ENCODE measurements around the gene AGO1. TPM values are rescaled to one million over a fixed set of nuclear protein-coding genes. Genes with fewer than 3 reads are reported as not detected.
A peak's percentile ranks its signal among the peaks of the same experiment; 100 is the strongest.

The AGO1 gene
- total RNA-seq, 2 donors from 2014 or later = 31.8 to 52.0 TPM

GRCh38 chr1:35927472-35927871, 44.5 kb downstream of the AGO1 start:
- TF ChIP-seq POLR2AphosphoS5 (IDR thresholded peaks at IDR 0.05) = no peak
- no peak for TF ChIP-seq POLR2A (IDR thresholded peaks at IDR 0.05)
- no peak for TF ChIP-seq CTCF (IDR thresholded peaks at IDR 0.05)
- Histone ChIP-seq H3K4me1 (replicated peaks) (no peaks in the 10 kb centered on the region), H3K4me3 (no peak overlapping the region), H3K27me3 (replicated peaks; ENCODE audit: insufficient read depth) (no peaks in the 10 kb centered on the region), H3K27ac (no peak overlapping the region), H3K36me3 (no peaks in the 10 kb centered on the region), H3K9me3 (no peaks in the 10 kb centered on the region)
- 76% methylated on average over 3 of the region's 3 CpGs for WGBS
- no peak for DNase-seq (ENCODE audit: low spot score)
- intact Hi-C loops (cut with DNase I) = no loop called here

DNA sequence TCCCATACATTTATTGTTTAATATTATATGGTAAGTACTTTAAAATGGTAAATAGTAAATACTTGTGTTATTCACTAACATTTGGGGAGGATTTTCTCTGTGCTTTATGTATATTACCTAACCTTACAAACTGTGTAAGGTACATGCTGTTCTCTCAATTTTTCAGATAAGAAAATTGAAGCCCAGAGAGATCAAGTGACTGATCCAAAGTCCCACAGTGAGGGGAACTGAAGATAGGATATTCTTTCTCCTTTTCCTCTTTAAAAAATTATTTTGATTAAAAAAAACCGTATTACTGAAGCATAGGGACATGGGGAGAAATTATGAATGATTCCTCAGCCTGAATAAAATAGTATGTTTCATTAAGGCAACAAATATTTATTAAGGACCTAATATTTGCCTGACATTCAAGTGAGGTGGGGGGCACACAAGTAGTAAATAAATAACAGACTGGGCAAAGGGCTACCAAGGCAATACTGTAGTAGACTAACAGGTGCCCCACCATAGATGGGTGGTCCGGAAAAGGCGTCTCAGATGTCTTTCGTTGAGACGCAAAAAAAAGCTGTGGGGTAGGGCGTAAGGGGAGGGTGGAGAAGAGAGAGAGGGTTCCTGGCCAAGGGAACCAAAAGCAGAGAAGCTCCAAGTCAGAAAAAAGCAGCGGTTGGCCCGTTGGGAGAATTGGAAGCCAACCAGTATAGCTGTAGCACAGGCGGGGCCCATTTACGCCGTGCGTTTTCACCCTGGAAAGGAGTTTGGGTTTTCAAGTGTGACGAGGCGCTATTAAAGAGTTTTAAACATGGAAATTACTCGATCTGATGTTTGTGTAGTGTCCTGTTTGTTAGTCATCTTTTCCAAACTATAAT, 47.0 kb downstream of the AGO1 start:
- Histone ChIP-seq H3K27me3 (replicated peaks; ENCODE audit: insufficient read depth) (no peaks in the 10 kb centered on the region), H3K27ac (peak overlapping the region; percentile 97), H3K4me1 (replicated peaks) (no peaks in the 10 kb centered on the region), H3K4me3 (peak overlapping the region; percentile 79), H3K36me3 (no peaks in the 10 kb centered on the region), H3K9me3 (no peaks in the 10 kb centered on the region)
- WGBS = 1% methylated on average over 15 of the region's 15 CpGs
- DNase-seq (ENCODE audit: low spot score) = peak; percentile 32
- no peak for TF ChIP-seq CTCF (IDR thresholded peaks at IDR 0.05)
- TF ChIP-seq POLR2A (IDR thresholded peaks at IDR 0.05) = no peak
- no peak for TF ChIP-seq POLR2AphosphoS5 (IDR thresholded peaks at IDR 0.05)
- intact Hi-C loops (cut with DNase I) = loop anchor here (2.0 kb wide), 1 partner anchor 159 kb away; the partner anchor contains the start of gene ADPRS

DNA sequence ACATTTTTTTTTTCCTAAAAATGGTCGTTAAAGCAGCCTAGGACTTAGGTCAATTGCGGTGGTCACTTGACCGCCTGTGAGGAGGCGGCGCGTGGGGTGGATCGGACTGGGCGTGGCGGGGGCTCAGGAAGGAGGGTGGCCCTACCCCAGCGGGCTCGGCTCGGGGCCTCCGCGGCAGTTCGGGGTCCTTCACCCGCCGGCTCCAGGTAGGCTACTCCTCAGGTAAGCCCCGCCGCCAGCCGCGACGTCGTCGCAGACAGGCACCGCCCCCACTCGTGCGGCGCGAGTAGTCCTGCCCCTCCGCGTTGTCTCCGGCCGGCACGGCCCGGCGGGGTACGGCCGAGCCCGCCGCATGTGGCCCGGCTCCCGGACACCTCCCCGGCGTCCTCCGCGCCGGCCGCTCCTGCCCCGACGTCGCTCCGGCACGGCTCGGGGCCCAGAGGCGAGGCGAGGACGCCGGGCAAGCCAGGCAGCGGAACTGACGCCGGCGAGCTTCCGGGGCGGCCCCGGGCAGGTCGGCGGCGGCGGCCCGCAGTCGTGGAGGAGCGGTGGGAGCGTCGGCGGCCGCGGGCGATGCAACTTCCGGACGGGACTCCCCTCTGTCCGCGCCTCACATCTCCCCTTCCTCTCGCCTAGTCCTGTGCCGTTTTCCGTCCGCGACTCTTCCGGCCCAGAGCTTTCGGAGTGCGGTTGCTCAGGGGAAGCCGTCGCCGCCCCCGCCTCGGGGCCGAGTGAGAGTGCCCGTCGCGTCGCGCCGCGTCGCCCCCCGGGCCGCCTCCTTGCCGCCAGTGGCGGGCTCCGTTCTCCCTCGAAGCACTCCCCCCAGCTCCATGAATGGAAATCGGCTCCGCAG, 47.8 kb downstream of the AGO1 start, which contains the start of gene AGO3:
Gene AGO3, plus strand, starts transcription at position 513 of the 853 bp plus-strand sequence. Its CDS starts 322 bp downstream, at position 835.
- WGBS = 0% methylated on average over 61 of the region's 112 CpGs
- Histone ChIP-seq H3K36me3 (no peaks in the 10 kb centered on the region), H3K27me3 (replicated peaks; ENCODE audit: insufficient read depth) (no peaks in the 10 kb centered on the region), H3K9me3 (no peaks in the 10 kb centered on the region), H3K4me3 (peak within 1 kb of the TSS; percentile 79), H3K27ac (peak within 1 kb of the TSS; percentile 97), H3K4me1 (replicated peaks) (no peaks in the 10 kb centered on the region)
- TF ChIP-seq POLR2A (IDR thresholded peaks at IDR 0.05) (peak; percentile 67), POLR2AphosphoS5 (IDR thresholded peaks at IDR 0.05) (no peak), CTCF (IDR thresholded peaks at IDR 0.05) (peak in 1 of 4 experiments; percentile 2)
- peak; percentile 78 for DNase-seq (ENCODE audit: low spot score)
- intact Hi-C loops (cut with DNase I) = loop anchor here (2.0 kb wide), 1 partner anchor 158 kb away; the partner anchor contains the start of gene ADPRS

GRCh38 chr1:35931446-35932157, 48.6 kb downstream of the AGO1 start:
- intact Hi-C loops (cut with DNase I) = loop anchor here (2.0 kb wide), 1 partner anchor 157 kb away; the partner anchor contains the start of gene ADPRS
- Histone ChIP-seq H3K36me3 (no peaks in the 10 kb centered on the region), H3K4me1 (replicated peaks) (no peaks in the 10 kb centered on the region), H3K27me3 (replicated peaks; ENCODE audit: insufficient read depth) (no peaks in the 10 kb centered on the region), H3K9me3 (no peaks in the 10 kb centered on the region), H3K27ac (peak overlapping the region; percentile 97), H3K4me3 (peak overlapping the region; percentile 79)
- WGBS = 0% methylated on average over 26 of the region's 28 CpGs
- TF ChIP-seq POLR2A (IDR thresholded peaks at IDR 0.05) (no peak), CTCF (IDR thresholded peaks at IDR 0.05) (no peak), POLR2AphosphoS5 (IDR thresholded peaks at IDR 0.05) (no peak)
- DNase-seq (ENCODE audit: low spot score) = peak; percentile 37
